Suprapubic skin (tissue), 4 donors: ENCODE results near the gene TSHZ2.

Experiments used
- CTCF ChIP-seq, 2 donors: fragments of 200-600 bp in 1 of 2; fragments of 450-650 bp in 1 of 2; sonication (generic) in 1 of 2; IDR thresholded peaks; one replicate each; pipeline ENCODE4 v1.5.1; 2016 to 2019; ENCODE audit warnings: antibody characterized with exemption in 2 of 2, mild to moderate bottlenecking in 1 of 2, moderate library complexity in 1 of 2
- EP300 ChIP-seq: sonication (generic); formaldehyde crosslinking; IDR thresholded peaks from one replicate; pipeline ENCODE4 v1.6.1; 2017; ENCODE audit warnings: antibody characterized with exemption
- POLR2AphosphoS5 ChIP-seq, 3 donors: sonication (generic); formaldehyde crosslinking; IDR thresholded peaks; one replicate each; pipeline ENCODE4 v1.6.1; 2017; ENCODE audit warnings: antibody characterized with exemption in 3 of 3

DNA sequence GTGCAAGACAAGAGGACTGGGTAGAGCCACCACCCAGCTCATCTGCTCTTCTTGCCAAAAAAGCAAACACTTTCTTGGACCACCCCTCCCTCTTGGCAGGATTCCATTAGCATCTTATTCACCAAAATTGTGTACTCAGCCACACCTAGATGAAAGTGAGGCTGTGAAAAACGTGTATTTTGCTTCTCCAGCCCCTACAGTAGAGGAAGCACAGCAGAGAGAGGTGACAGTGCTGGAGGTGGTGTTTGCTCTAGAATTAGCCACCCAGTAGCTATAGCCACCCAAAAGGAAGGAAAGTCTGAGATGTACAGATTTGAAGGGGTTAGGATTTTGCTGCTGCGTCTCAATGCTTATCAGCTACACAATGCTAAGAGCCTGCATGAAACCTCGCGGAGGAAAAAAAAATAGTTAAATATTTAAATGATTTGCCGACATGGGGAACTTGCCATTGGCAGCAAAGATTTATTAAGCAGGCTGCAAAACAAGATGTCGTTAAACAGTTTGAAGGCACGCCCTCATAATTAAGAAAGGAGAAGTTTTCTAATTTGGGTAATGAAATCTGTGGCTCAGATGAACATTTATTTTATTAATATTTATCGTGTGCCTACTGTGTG is 334.1 kb downstream of the TSHZ2 start:
- no peak for TF ChIP-seq EP300
- no peak for TF ChIP-seq CTCF (IDR thresholded peaks at IDR 0.05)
- no peak for TF ChIP-seq POLR2AphosphoS5 (IDR thresholded peaks at IDR 0.05)
